Gastrocnemius medialis (tissue), 4 donors: ENCODE measurements around the gene KLHL6. TPM values are rescaled to one million over a fixed set of nuclear protein-coding genes. Genes with fewer than 3 reads are reported as not detected.
A peak's percentile ranks its signal among the peaks of the same experiment; 100 is the strongest.

Experiments
- ATAC-seq, 2 donors: fragments of 150-250 bp; one replicate each; pipeline ENCODE4 v1.9.1; 2016
- DNase-seq, 2 donors: peaks; one replicate each; pipeline ENCODE4 v3.0.0-alpha.2; 2019
- H3K27ac ChIP-seq, 4 donors: fragments of 200-600 bp; sonication (generic); 1 replicate in 1 of 4; 2 replicates in 3 of 4; pipeline ENCODE4 v1.5.1; 2016 to 2018; ENCODE audit warnings: mild to moderate bottlenecking in 2 of 4, moderate library complexity in 1 of 4
- H3K27me3 ChIP-seq, 3 donors: fragments of 200-600 bp; sonication (generic) in 2 of 3; 1 replicate in 1 of 3; 2 replicates in 2 of 3; pipeline versions ENCODE4 v1.5.1 to v1.6.0; 2016 to 2019; ENCODE audit warnings: mild to moderate bottlenecking in 1 of 3, moderate library complexity in 1 of 3
- H3K36me3 ChIP-seq, 2 donors: fragments of 200-600 bp; sonication (generic) in 1 of 2; one replicate each; pipeline ENCODE4 v1.5.1; 2017 to 2018
- H3K4me1 ChIP-seq, 2 donors: fragments of 200-600 bp; sonication (generic) in 1 of 2; one replicate each; pipeline ENCODE4 v1.5.1; 2016 to 2017; ENCODE audit warnings: mild to moderate bottlenecking in 2 of 2
- H3K4me3 ChIP-seq, 4 donors: fragments of 200-600 bp; sonication (generic) in 3 of 4; 1 replicate in 1 of 4; 2 replicates in 3 of 4; pipeline ENCODE4 v1.5.1; 2016 to 2019; ENCODE audit warnings: mild to moderate bottlenecking in 2 of 4
- H3K9me3 ChIP-seq, 3 donors: fragments of 200-600 bp; sonication (generic) in 2 of 3; 1 replicate in 1 of 3; 2 replicates in 2 of 3; pipeline ENCODE4 v1.5.1; 2016 to 2019
- POLR2A ChIP-seq, 2 donors: fragments of 450-650 bp; IDR thresholded peaks; one replicate each; pipeline ENCODE4 v1.6.1; 2017; ENCODE audit warnings: antibody characterized with exemption in 2 of 2, mild to moderate bottlenecking in 2 of 2, moderate library complexity in 2 of 2
- in situ Hi-C, 4 donors: fragments of 200-750 bp; cut with MboI; loops; one replicate each; pipeline versions ENCODE4 v1.15.0 to v1.8.0; 2017; ENCODE audit warnings: low sequenced_read_pairs in 4 of 4
- intact Hi-C: fragments of 100-400 bp; cut with DNase I; formaldehyde crosslinking; loops from one replicate; pipeline ENCODE4 v1.15.1; 2023; ENCODE audit warnings: low total_unique reads
- total RNA-seq, 4 donors: library from RNA; depleted of rRNA; stranded (reverse); fragments of >200 nt; gene quantifications; one replicate each; pipeline versions ENCODE4 v1.1.0 to v1.2.3, GENCODE V29; 2016
- TF ChIP-seq, protein P1 (sequence below), 5 experiments: fragments of 450-650 bp in 3 of 5; fragments of 200-600 bp in 2 of 5; sonication (generic) in 2 of 5; IDR thresholded peaks in 4 of 5; conservative IDR thresholded peaks in 1 of 5; 1 replicate in 4 of 5; 2 replicates in 1 of 5; pipeline ENCODE4 v1.5.1; 2016 to 2019; ENCODE audit warnings: antibody characterized with exemption in 5 of 5, mild to moderate bottlenecking in 3 of 5, moderate library complexity in 3 of 5

KLHL6 gene
- total RNA-seq, 4 donors from 2014 or later, result 0.15 to 0.31 (median 0.30) TPM

DNA sequence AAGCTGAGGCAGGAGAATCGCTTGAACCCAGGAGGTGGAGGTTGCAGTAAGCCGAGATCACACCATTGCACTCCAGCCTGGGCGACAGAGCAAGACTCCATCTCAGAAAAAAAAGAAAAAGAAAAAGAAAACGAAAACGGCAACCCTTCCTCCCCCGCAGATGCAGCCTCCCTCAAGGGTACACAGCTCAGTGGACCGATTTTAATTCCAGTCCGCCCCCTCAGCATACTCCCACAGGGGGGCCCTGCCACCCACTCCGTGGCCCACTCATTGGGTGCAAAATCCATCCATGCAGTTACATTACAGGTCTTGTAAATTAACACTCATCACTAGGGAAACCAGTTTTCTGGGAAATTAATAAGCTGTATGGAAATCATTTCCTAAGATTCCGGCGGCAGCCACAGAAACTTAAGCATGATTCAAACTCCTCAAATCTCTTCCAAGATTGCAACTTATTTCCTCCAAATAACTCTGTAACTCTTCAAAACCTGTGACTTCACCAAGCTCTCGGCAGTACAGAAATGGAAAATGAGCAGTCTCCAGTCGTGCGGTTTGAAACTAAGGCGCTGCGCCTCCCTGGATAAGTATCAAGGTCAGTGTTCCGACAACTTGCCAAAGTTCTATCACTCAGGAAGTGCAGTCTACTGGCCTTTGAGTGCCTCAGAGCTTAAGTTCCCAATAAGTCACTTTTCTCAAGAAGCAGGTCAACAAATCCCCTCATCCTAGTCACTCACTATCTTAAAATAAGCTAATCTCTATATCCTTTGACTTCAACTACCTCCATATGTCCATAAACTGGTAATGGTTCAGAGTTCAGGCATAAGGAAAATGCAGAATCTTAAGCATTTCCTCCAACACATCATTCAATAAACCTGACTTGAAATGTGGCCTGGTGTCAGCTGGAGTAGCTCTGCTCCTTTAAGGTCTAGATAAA lies 24.7 kb upstream of the KLHL6 start:
- peak in 1 of 2 donors; percentile 41 for DNase-seq
- peak overlapping the region; percentile 7 to 31 (median 20) for H3K4me3 ChIP-seq
- H3K27ac ChIP-seq, result peak overlapping the region in 3 of 4 donors; percentile 24 to 52 (median 24)
- intact Hi-C loops (loop anchor here (5.0 kb wide), 1 partner anchor 37 kb away; no protein-coding TSS in a partner anchor), in situ Hi-C loops (no loop called here)
- no peaks in the 10 kb centered on the region for H3K36me3 ChIP-seq
- H3K4me1 ChIP-seq, result peaks cover 50 to 53% of the 10 kb centered on the region in 2 donors
- peak; percentile 42 to 74 for ATAC-seq
- no peaks in the 10 kb centered on the region for H3K9me3 ChIP-seq
- H3K27me3 ChIP-seq, result no peaks in the 10 kb centered on the region
- TF ChIP-seq, protein P1, sequence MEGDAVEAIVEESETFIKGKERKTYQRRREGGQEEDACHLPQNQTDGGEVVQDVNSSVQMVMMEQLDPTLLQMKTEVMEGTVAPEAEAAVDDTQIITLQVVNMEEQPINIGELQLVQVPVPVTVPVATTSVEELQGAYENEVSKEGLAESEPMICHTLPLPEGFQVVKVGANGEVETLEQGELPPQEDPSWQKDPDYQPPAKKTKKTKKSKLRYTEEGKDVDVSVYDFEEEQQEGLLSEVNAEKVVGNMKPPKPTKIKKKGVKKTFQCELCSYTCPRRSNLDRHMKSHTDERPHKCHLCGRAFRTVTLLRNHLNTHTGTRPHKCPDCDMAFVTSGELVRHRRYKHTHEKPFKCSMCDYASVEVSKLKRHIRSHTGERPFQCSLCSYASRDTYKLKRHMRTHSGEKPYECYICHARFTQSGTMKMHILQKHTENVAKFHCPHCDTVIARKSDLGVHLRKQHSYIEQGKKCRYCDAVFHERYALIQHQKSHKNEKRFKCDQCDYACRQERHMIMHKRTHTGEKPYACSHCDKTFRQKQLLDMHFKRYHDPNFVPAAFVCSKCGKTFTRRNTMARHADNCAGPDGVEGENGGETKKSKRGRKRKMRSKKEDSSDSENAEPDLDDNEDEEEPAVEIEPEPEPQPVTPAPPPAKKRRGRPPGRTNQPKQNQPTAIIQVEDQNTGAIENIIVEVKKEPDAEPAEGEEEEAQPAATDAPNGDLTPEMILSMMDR (IDR thresholded peaks at IDR 0.05 in 4 of 5, conservative IDR thresholded peaks at IDR 0.05 in 1 of 5), result no peak
- TF ChIP-seq POLR2A (IDR thresholded peaks at IDR 0.05), result no peak

DNA sequence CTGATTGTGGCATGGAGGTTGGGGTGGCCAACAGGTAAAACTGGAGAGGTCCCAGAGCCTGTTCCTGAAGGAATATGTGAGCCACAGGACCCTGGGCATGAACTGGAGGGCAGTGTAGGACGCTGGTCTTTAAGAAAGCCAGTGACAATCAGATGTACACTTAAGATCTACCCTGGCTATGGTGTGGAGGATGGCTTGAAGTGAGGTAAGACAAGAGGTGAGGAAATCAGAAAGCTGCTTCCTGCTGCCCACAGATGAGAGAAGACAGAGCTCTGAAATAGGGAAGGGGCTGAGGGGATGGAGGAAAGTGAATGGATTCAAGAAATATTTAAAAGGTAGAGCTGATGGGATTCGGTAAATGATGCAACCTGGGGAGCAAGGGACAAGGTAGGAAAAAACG lies 22.7 kb upstream of the KLHL6 start:
- peaks cover 30 to 32% of the 10 kb centered on the region in 2 donors for H3K4me1 ChIP-seq
- no peaks in the 10 kb centered on the region for H3K27me3 ChIP-seq
- in situ Hi-C loops (no loop called here), intact Hi-C loops (no loop called here)
- ATAC-seq (no peak), DNase-seq (no peak)
- H3K36me3 ChIP-seq, result no peaks in the 10 kb centered on the region
- no peaks in the 10 kb centered on the region for H3K9me3 ChIP-seq
- TF ChIP-seq, protein P1 (IDR thresholded peaks at IDR 0.05 in 4 of 5, conservative IDR thresholded peaks at IDR 0.05 in 1 of 5), result no peak
- TF ChIP-seq POLR2A (IDR thresholded peaks at IDR 0.05), result no peak
- no peak overlapping the region for H3K27ac ChIP-seq
- H3K4me3 ChIP-seq, result no peak overlapping the region

GRCh38 chr3:183577346-183577745 lies 21.8 kb upstream of the KLHL6 start:
- no peaks in the 10 kb centered on the region for H3K36me3 ChIP-seq
- no peak overlapping the region for H3K27ac ChIP-seq
- peaks cover 22 to 24% of the 10 kb centered on the region in 2 donors for H3K4me1 ChIP-seq
- TF ChIP-seq, protein P1 (IDR thresholded peaks at IDR 0.05 in 4 of 5, conservative IDR thresholded peaks at IDR 0.05 in 1 of 5), result no peak
- H3K9me3 ChIP-seq, result no peaks in the 10 kb centered on the region
- H3K27me3 ChIP-seq, result no peaks in the 10 kb centered on the region
- ATAC-seq (no peak), DNase-seq (no peak)
- intact Hi-C loops, result no loop called here
- H3K4me3 ChIP-seq, result no peak overlapping the region
- in situ Hi-C loops, result no loop called here

DNA sequence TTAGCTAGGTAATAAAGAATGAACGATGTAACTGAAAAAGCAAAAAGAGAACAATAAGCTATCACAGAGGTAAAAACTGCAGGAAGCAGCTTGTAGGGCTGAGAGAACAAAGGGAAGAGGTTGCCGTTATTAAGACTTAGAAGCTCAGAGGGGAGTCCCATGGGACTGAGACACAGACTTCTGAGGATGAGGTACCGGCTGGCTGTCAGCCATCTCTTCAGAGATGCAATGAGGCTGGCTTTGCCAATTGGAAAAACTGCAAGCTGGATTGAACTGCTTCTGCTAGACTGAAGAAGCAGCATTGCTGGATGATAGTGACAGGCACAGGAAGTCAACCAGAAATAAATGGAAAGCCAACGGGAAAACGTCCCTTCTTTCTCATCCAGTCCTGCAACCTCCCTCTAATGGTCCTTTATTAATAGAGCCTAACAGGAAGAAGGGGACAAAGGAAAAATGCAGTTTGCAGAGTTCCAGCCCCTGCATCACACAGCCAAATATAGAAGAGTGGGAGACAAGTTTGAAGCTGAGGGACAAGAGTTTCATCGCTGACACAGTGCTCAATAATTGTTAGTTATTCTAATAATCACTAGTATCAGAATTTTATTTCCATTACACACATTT lies 21.1 kb upstream of the KLHL6 start:
- intact Hi-C loops (no loop called here), in situ Hi-C loops (no loop called here)
- no peak overlapping the region for H3K27ac ChIP-seq
- H3K9me3 ChIP-seq, result no peaks in the 10 kb centered on the region
- H3K4me1 ChIP-seq, result peaks cover 18 to 19% of the 10 kb centered on the region in 2 donors
- no peaks in the 10 kb centered on the region for H3K27me3 ChIP-seq
- ATAC-seq (no peak), DNase-seq (no peak)
- no peak overlapping the region for H3K4me3 ChIP-seq
- no peaks in the 10 kb centered on the region for H3K36me3 ChIP-seq
- TF ChIP-seq, protein P1 (IDR thresholded peaks at IDR 0.05 in 4 of 5, conservative IDR thresholded peaks at IDR 0.05 in 1 of 5), result no peak
- no peak for TF ChIP-seq POLR2A (IDR thresholded peaks at IDR 0.05)
